ENCODE measurements around the gene ITK. TPM values are rescaled to one million over a fixed set of nuclear protein-coding genes. Genes with fewer than 3 reads are reported as not detected.

ITK gene
- total RNA-seq, 1 donor from 2014 or later = not detected

DNA sequence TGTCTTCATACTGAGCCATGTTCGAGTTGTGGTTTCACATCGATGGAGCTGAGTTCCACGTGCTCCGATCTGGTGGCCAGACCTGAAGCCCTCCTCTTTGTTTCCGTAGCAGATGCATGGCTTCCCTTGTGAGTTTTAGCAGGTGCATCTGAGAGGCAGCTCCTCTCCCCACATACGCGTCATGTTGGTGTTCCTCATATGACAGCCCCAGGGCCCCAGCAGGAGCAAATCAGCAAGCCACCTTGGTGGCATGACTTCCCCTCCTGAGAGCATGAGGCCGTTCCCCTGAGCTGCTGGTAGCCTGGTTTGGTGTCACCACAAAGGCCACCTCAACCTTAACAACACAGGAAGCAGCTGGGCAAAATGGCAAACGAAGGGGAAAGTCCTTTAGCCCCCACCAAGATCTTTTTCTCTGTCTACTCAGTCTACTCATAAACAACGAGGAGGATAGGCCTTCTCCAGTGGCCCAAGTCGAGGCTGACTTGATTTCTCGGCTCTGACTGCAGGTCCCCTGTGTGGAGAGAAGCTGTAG lies 91.2 kb downstream of the ITK start:
- no peak overlapping the region for H3K27ac Mint-ChIP-seq
- TF ChIP-seq, protein P1, sequence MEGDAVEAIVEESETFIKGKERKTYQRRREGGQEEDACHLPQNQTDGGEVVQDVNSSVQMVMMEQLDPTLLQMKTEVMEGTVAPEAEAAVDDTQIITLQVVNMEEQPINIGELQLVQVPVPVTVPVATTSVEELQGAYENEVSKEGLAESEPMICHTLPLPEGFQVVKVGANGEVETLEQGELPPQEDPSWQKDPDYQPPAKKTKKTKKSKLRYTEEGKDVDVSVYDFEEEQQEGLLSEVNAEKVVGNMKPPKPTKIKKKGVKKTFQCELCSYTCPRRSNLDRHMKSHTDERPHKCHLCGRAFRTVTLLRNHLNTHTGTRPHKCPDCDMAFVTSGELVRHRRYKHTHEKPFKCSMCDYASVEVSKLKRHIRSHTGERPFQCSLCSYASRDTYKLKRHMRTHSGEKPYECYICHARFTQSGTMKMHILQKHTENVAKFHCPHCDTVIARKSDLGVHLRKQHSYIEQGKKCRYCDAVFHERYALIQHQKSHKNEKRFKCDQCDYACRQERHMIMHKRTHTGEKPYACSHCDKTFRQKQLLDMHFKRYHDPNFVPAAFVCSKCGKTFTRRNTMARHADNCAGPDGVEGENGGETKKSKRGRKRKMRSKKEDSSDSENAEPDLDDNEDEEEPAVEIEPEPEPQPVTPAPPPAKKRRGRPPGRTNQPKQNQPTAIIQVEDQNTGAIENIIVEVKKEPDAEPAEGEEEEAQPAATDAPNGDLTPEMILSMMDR (conservative IDR thresholded peaks at IDR 0.05) = no peak
- peaks cover 24% of the 10 kb centered on the region for H3K4me1 Mint-ChIP-seq (ENCODE audit: unreplicated experiment)

GRCh38 chr5:157273131-157273556 lies 92.5 kb downstream of the ITK start:
- H3K4me1 Mint-ChIP-seq (ENCODE audit: unreplicated experiment) = peaks cover 15% of the 10 kb centered on the region
- H3K27ac Mint-ChIP-seq = no peak overlapping the region
- no peak overlapping the region for H3K4me3 Mint-ChIP-seq
- no peaks in the 10 kb centered on the region for H3K27me3 Mint-ChIP-seq
- peaks cover 3% of the 10 kb centered on the region for H3K36me3 Mint-ChIP-seq
- no peak for DNase-seq (ENCODE audit: extremely low spot score, unreplicated experiment)
- peaks cover 4% of the 10 kb centered on the region for H3K9me3 Mint-ChIP-seq
- TF ChIP-seq, protein P1 (conservative IDR thresholded peaks at IDR 0.05) = no peak

More for the DNA sequence above, 91.2 kb downstream of the ITK start:
- peaks cover 3% of the 10 kb centered on the region for H3K36me3 Mint-ChIP-seq
- no peak overlapping the region for H3K4me3 Mint-ChIP-seq
- no peak for DNase-seq (ENCODE audit: extremely low spot score, unreplicated experiment)
- H3K9me3 Mint-ChIP-seq = peaks cover 4% of the 10 kb centered on the region
- H3K27me3 Mint-ChIP-seq = peaks cover 6% of the 10 kb centered on the region

- H3K27ac Mint-ChIP-seq = no peak overlapping the region
- DNase-seq (ENCODE audit: extremely low spot score, unreplicated experiment) = no peak
- peaks cover 6% of the 10 kb centered on the region for H3K4me1 Mint-ChIP-seq (ENCODE audit: unreplicated experiment)
- H3K27me3 Mint-ChIP-seq = no peaks in the 10 kb centered on the region
- H3K4me3 Mint-ChIP-seq = no peak overlapping the region
- peaks cover 4% of the 10 kb centered on the region for H3K9me3 Mint-ChIP-seq
- H3K36me3 Mint-ChIP-seq = peaks cover 3% of the 10 kb centered on the region
- TF ChIP-seq, protein P1 (conservative IDR thresholded peaks at IDR 0.05) = no peak
Measured at GRCh38 chr5:157275403-157275802, 94.8 kb downstream of the ITK start.

- TF ChIP-seq, protein P1 (conservative IDR thresholded peaks at IDR 0.05) = no peak
- Mint-ChIP-seq H3K4me3 (no peak overlapping the region), H3K36me3 (no peaks in the 10 kb centered on the region), H3K9me3 (no peaks in the 10 kb centered on the region), H3K4me1 (ENCODE audit: unreplicated experiment) (peaks cover 8% of the 10 kb centered on the region), H3K27me3 (no peaks in the 10 kb centered on the region), H3K27ac (no peak overlapping the region)
- no peak for DNase-seq (ENCODE audit: extremely low spot score, unreplicated experiment)
Measured at GRCh38 chr5:157278319-157279037, 97.8 kb downstream of the ITK start.

DNA sequence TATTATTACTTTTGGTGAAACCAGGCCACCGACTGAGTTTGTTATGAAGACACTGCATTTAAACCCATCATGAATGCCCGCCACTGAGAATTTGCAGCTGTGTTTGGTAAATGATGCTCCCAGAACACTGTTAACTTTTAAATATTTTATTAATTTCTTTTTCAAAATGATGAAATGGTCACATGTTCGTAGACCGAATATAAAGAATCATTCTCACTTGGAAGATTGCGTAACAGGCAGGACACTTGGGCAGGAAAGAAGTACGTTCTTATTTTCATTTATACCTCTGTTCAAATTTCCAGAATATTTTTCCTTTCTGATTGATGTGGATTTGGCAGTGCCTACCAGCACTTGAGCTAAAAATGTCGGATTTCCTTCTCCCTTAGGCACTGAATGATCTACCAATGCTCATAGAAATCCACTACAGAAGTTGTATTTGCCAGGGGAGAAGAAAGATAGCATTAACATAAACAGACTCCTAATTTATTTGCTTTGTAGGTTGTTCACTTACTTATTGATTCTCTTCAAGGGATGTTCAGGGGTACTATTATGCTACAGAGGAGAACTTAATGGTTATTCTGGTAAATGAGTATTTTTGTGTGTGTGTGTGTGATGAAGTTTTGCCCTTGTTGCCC lies 99.1 kb downstream of the ITK start:
- Mint-ChIP-seq H3K36me3 (no peaks in the 10 kb centered on the region), H3K9me3 (no peaks in the 10 kb centered on the region), H3K27me3 (no peaks in the 10 kb centered on the region), H3K27ac (no peak overlapping the region), H3K4me3 (no peak overlapping the region), H3K4me1 (ENCODE audit: unreplicated experiment) (peaks cover 8% of the 10 kb centered on the region)
- no peak for DNase-seq (ENCODE audit: extremely low spot score, unreplicated experiment)
- TF ChIP-seq, protein P1 (conservative IDR thresholded peaks at IDR 0.05) = no peak

Measured in type B pancreatic cell (in vitro differentiated cells).